Esophagus squamous epithelium (tissue), 5 donors: ENCODE measurements around the gene CHIC2. TPM values are rescaled to one million over a fixed set of nuclear protein-coding genes. Genes with fewer than 3 reads are reported as not detected.

Source experiments
- DNase-seq: peaks from one replicate; lab custom pipeline; 2025; lab: John Stamatoyannopoulos, UW
- H3K27ac ChIP-seq, 4 donors: fragments of 200-600 bp; sonication (generic); one replicate each; pipeline ENCODE4 v1.5.1; 2016 to 2019; ENCODE audit warnings: mild to moderate bottlenecking in 1 of 4
- H3K27me3 ChIP-seq, 4 donors: fragments of 200-600 bp; sonication (generic); 1 replicate in 3 of 4; 2 replicates in 1 of 4; pipeline versions ENCODE4 v1.5.1 to v1.6.0; 2017 to 2021; ENCODE audit warnings: antibody characterized with exemption in 1 of 4
- H3K36me3 ChIP-seq, 3 donors: fragments of 200-600 bp; sonication (generic); one replicate each; pipeline ENCODE4 v1.5.1; 2016 to 2019
- H3K4me1 ChIP-seq, 3 donors: fragments of 200-600 bp; sonication (generic); one replicate each; pipeline ENCODE4 v1.5.1; 2017 to 2019
- H3K4me3 ChIP-seq, 4 donors: fragments of 200-600 bp; sonication (generic); 1 replicate in 3 of 4; 2 replicates in 1 of 4; pipeline ENCODE4 v1.5.1; 2016 to 2019; ENCODE audit warnings: mild to moderate bottlenecking in 2 of 4, moderate library complexity in 1 of 4
- H3K9me3 ChIP-seq, 3 donors: fragments of 200-600 bp; sonication (generic); one replicate each; pipeline ENCODE4 v1.5.1; 2016 to 2019
- CTCF ChIP-seq, 6 experiments: fragments of 450-650 bp in 4 of 6; fragments of 200-600 bp in 2 of 6; sonication (generic) in 2 of 6; IDR thresholded peaks; one replicate each; pipeline ENCODE4 v1.5.1; 2016 to 2019; ENCODE audit warnings: antibody characterized with exemption in 6 of 6, mild to moderate bottlenecking in 4 of 6, moderate library complexity in 4 of 6
- POLR2A ChIP-seq, 4 donors: fragments of 450-650 bp; IDR thresholded peaks; one replicate each; pipeline ENCODE4 v1.6.1; 2017; ENCODE audit warnings: antibody characterized with exemption in 4 of 4, mild to moderate bottlenecking in 4 of 4, moderate library complexity in 3 of 4
- WGBS, 2 donors: methylation state at CpG; one replicate each; pipeline ENCODE4 v1.1.5; 2018; 5-methylcytosine and 5-hydroxymethylcytosine counted together
- intact Hi-C: fragments of 100-400 bp; cut with DNase I; formaldehyde crosslinking; loops from one replicate; pipeline ENCODE4 v1.15.0; 2022
- total RNA-seq, 4 donors: library from RNA; depleted of rRNA; stranded (reverse); fragments of >200 nt; gene quantifications; one replicate each; pipeline ENCODE4 v1.1.0, GENCODE V29; 2016
- donor health status: DM: yes; HTN: yes; CAD: no.

CHIC2 gene
- total RNA-seq, 4 donors from 2014 or later: 40.4 to 56.0 (median 44.7) TPM

GRCh38 chr4:53981567-53981966, 82.8 kb downstream of the CHIC2 start:
- H3K27me3 ChIP-seq: no peaks in the 10 kb centered on the region
- H3K9me3 ChIP-seq: no peaks in the 10 kb centered on the region
- H3K27ac ChIP-seq: no peak overlapping the region
- TF ChIP-seq POLR2A (IDR thresholded peaks at IDR 0.05): no peak
- no peak for TF ChIP-seq CTCF (IDR thresholded peaks at IDR 0.05)
- H3K4me3 ChIP-seq: no peak overlapping the region
- no peak for DNase-seq
- H3K36me3 ChIP-seq: no peaks in the 10 kb centered on the region
- intact Hi-C loops: no loop called here
- peaks cover 0 to 16% (median 0%) of the 10 kb centered on the region in 3 donors for H3K4me1 ChIP-seq

- DNase-seq: no peak
- H3K27ac ChIP-seq: no peak overlapping the region
- no peak overlapping the region for H3K4me3 ChIP-seq
- H3K9me3 ChIP-seq: no peaks in the 10 kb centered on the region
- 39 to 40% methylated on average over 2 of the region's 2 CpGs for WGBS, 2 donors
- intact Hi-C loops: no loop called here
- H3K27me3 ChIP-seq: no peaks in the 10 kb centered on the region
- no peaks in the 10 kb centered on the region for H3K36me3 ChIP-seq
- H3K4me1 ChIP-seq: peaks cover 0 to 16% (median 0%) of the 10 kb centered on the region in 3 donors
- TF ChIP-seq CTCF (IDR thresholded peaks at IDR 0.05) (no peak), POLR2A (IDR thresholded peaks at IDR 0.05) (no peak)
Observed at GRCh38 chr4:53981066-53981465, 83.3 kb downstream of the CHIC2 start.

GRCh38 chr4:53974561-53974960, 89.8 kb downstream of the CHIC2 start:
- TF ChIP-seq POLR2A (IDR thresholded peaks at IDR 0.05) (no peak), CTCF (IDR thresholded peaks at IDR 0.05) (no peak)
- no peaks in the 10 kb centered on the region for H3K27me3 ChIP-seq
- WGBS, 2 donors: 92 to 100% methylated on average over 2 of the region's 2 CpGs
- H3K4me3 ChIP-seq: no peak overlapping the region
- no peak overlapping the region for H3K27ac ChIP-seq
- no peaks in the 10 kb centered on the region for H3K4me1 ChIP-seq
- H3K36me3 ChIP-seq: no peaks in the 10 kb centered on the region
- DNase-seq: no peak
- H3K9me3 ChIP-seq: no peaks in the 10 kb centered on the region
- intact Hi-C loops: no loop called here

GRCh38 chr4:53967986-53968385, 96.4 kb downstream of the CHIC2 start:
- Histone ChIP-seq H3K27ac (no peak overlapping the region), H3K9me3 (no peaks in the 10 kb centered on the region), H3K4me1 (peaks cover 7 to 29% (median 14%) of the 10 kb centered on the region in 3 donors), H3K4me3 (no peak overlapping the region), H3K36me3 (no peaks in the 10 kb centered on the region), H3K27me3 (no peaks in the 10 kb centered on the region)
- TF ChIP-seq POLR2A (IDR thresholded peaks at IDR 0.05): no peak
- TF ChIP-seq CTCF (IDR thresholded peaks at IDR 0.05): no peak
- intact Hi-C loops: no loop called here
- 95 to 100% methylated on average over 1 of the region's 1 CpG for WGBS, 2 donors
- no peak for DNase-seq

GRCh38 chr4:53963781-53964180, 100.6 kb downstream of the CHIC2 start:
- intact Hi-C loops: no loop called here
- TF ChIP-seq POLR2A (IDR thresholded peaks at IDR 0.05): no peak
- no peak for TF ChIP-seq CTCF (IDR thresholded peaks at IDR 0.05)
- no peaks in the 10 kb centered on the region for H3K36me3 ChIP-seq
- no peaks in the 10 kb centered on the region for H3K27me3 ChIP-seq
- H3K4me3 ChIP-seq: no peak overlapping the region
- H3K9me3 ChIP-seq: no peaks in the 10 kb centered on the region
- WGBS, 2 donors: 24 to 35% methylated on average over 3 of the region's 3 CpGs
- DNase-seq: no peak
- peaks cover 15 to 42% (median 25%) of the 10 kb centered on the region in 3 donors for H3K4me1 ChIP-seq
- peak overlapping the region in 3 of 4 donors; percentile 3 to 42 (median 33) for H3K27ac ChIP-seq
